Kasumi-1 (cell line): Measurements from ENCODE around the gene CLTRN.
A peak's percentile ranks its signal among the peaks of the same experiment; 100 is the strongest.
"Not testable (repeated sequence)": the region's sequence is repeated elsewhere in the genome, so short reads cannot be mapped to it uniquely, and the experiment has no call there.

Experiments
- DNase-seq, 2 experiments: peaks; one replicate each; lab custom pipeline; 2025; lab: John Stamatoyannopoulos, UW

CLTRN gene

DNA sequence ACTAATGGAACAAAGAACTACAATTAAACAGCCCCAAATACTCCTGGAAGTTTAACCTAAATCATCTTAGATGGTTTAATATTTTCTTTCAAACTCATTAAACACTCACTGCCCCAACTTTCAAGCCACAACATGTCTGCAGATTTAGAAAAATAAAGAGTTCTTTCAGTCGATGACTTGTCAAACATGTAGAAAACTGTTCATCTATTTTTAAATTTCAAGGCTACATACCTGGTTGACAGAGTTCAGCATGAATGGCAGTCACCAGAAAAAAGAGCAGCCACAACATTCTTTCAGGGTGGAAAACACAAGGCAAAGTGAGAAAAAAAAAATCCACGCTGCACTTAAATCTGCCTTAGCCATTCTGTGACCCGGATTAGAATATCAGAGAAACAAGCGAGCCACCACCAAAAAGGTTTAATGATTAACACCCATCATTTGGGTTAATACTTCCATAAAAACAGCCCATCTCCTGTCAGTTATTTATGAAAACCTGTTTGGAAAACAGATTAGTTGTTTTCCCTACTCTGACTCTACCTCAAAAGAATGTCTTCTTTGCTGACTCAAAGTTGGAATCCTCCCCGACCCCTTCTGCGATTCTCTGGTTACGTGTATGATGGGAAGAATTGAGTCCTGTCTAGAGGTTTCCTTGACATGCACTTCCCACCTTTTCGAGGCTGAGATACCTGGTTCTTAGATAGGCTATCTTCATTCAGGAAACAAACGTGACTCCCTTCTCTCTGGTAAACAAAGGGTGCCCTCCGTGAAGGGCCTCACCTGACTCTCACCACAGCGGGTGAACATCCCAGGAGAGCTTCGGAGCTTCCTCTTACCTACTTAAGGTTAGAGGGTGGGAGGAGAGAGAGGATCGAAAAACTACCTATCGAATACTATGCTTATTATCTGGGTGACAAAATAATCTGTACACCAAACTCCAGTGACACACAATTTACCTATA is at the start of gene CLTRN:
TSS of gene CLTRN (minus strand) at position 319 of the 958 bp plus-strand sequence. CDS start at position 289, 30 bp downstream.
- no peak for DNase-seq

GRCh38 chrX:15704273-15704672 is 39.7 kb upstream of the CLTRN start:
- not testable (repeated sequence) for DNase-seq

DNA sequence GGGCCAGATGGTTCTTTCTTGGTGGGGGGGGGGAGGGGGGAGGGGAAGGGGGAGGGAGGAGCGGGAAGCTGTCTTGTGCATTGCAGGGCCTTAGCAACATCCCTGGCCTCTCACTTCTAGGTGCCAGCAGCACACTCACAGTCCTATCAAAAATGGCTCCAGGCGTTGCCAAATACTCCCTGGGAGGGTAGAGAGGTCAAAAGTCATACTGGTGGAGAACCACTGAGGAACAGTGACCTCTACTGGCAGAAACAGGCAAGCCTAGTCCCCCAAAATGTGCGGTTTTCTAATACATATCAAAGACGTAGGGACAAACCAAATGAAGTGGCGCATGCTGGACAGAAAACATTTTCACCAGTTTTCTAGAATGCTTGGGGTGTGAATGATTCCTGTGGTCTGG is 39.2 kb upstream of the CLTRN start:
- DNase-seq, result not testable (repeated sequence)

- DNase-seq, result no peak
Measured at GRCh38 chrX:15702488-15703371, 38.1 kb upstream of the CLTRN start.

- DNase-seq, result no peak
Measured at GRCh38 chrX:15696516-15696915, 31.9 kb upstream of the CLTRN start.

- DNase-seq, result no peak
Measured at GRCh38 chrX:15694941-15695451, 30.4 kb upstream of the CLTRN start.

GRCh38 chrX:15686818-15687685 is 22.4 kb upstream of the CLTRN start:
- peak; percentile 49 to 50 for DNase-seq

GRCh38 chrX:15683193-15683592 is 18.6 kb upstream of the CLTRN start:
- DNase-seq, result no peak

DNA sequence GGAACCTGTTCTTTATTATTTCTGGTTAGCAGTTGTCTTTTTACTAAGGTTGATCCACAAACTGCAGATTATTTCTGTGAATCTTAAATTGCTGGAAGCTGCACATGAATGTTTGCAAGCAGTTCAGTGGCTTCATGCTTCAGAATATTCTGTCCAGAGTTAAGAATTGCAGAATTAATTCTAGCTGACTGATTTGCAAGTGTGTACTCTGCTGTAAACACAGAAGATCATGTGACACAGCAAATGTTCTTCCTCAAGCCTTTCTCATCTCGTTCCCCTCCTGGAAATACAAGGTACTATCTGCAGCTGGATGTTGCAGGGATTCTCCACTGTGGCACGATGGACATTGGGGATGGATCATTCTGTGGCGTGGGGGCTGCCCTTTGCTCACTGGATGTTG is 16.8 kb upstream of the CLTRN start:
- DNase-seq, result no peak

GRCh38 chrX:15680401-15680800 is 15.8 kb upstream of the CLTRN start:
- DNase-seq, result no peak

DNA sequence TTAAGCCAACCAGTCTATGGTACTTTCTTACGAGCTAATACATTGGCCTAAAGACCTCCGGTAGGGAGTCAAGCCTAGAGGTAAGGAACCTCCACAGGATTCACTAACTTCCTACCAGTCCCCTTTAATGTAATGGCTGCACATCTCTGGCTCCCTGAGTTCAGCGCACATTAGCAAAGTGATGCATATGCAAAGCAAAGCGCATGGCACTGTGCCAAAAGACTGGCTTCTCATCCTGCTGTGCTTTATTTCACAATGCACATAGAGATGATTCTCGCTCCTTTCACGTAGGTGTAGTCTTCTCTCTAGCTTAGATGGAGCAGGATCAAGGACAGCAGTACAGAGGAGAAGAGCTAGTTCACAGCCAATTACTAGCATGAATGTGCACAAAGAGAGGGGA is 14.6 kb upstream of the CLTRN start:
- no peak for DNase-seq

DNA sequence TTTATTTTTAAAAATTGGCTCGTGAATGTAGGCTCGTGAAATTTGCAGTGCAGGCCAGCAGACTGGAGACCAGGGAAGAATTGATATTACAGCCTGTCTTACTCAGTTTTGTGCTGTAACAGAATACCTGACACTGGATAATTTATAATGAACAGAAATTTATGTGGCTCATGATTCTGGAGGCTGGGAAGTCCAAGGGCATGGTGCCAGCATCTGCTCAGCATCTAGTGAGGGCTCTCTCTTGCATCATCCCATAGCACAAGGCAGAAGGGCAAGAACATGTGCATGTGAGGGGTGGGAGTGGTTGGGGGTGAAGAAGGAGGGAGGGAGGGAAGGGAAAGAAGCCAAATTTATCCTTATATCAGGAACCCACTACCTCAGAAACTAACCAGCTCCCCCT is 13.7 kb upstream of the CLTRN start:
- no peak for DNase-seq

GRCh38 chrX:15676886-15677285 is 12.3 kb upstream of the CLTRN start:
- no peak for DNase-seq

- DNase-seq, result peak; percentile 70 to 75
Measured at GRCh38 chrX:15675490-15675921, 10.9 kb upstream of the CLTRN start.

DNA sequence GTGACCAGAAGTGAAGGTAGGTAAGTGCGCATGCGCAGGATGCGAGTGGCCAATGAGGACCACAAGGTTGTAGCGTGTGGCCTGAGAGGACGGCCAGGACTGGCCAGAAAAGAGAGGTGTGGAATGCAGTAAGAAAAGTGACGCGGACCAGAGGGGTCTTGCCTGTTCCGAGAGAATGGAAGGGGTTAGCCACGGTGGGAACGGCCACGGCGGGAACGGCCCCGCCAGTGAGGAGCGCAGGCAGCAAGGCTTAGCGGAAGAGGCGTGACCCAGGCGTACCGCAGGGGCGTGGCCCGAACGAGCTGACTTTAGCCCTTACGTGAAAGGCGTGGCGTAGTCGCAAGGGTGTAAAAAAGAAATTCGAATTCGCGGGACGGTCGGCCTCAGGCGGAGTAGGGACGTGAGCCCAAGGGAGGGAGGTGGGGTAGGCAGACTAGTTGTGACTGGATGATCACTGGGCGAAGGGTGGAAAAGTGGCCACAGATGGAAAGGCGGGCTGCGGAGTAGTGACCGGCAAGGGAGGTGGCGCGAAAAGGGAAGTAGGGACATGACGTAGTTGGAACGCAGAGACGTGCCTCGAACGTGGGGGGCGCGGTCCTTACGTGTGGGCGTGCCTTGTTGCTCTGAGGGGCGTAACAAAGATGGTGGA is 10.4 kb upstream of the CLTRN start:
- DNase-seq, result peak; percentile 81

DNA sequence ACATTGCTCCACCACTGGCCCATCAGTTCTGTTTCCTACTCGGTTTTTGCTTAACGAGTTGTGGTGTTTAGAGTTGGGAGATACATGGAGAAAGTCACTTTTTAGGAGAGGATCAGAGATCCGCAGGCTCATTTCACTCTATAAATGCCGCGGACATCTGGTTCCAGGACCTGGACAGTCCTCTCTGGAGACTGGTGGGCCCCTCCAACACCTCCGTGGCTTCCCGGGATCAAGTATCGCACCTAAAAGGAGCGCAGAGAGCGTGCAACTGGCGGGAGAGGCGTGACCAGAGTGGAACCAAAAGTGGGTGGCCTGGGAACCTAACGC is 9.9 kb upstream of the CLTRN start:
- no peak for DNase-seq

DNA sequence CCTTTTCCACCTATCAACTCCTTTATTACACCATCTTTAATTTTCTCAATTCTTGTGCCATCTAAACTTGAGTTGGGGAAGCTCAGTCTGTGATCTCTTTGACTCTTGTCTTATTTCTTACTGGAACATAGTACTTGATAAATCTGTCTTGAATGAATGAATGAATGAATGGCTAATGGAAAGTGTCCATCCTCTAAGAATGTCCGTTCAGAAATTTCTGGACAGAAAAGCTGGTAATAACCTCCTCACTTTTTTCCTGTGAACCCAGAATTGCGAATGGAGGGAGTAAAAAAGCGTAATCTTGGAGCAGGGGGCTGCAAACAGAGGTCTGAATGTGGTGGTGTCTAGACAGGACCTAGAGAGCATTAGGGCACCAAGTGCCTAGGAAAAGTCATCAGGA is 9.4 kb upstream of the CLTRN start:
- DNase-seq, result no peak

- DNase-seq, result no peak
Measured at GRCh38 chrX:15672881-15673280, 8.3 kb upstream of the CLTRN start.

DNA sequence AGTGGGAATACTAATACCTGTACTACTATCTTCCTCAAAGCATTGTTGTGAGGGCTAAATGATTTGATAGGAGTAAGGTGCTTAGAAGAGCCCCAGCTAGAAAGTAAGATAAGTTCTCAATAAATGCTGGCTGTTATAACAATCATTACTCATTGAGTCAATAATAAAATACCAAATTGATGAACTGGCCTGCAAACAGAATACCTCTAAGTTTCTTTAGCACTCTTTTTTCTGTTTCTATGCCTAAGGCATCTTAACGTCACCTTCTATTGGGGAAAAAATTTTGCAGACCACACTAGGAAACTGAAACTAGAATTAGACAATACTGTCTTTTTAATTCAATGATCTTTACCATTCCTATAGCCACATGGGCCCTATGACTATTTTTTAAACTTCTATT is 1.2 kb downstream of the CLTRN start:
- no peak for DNase-seq

DNA sequence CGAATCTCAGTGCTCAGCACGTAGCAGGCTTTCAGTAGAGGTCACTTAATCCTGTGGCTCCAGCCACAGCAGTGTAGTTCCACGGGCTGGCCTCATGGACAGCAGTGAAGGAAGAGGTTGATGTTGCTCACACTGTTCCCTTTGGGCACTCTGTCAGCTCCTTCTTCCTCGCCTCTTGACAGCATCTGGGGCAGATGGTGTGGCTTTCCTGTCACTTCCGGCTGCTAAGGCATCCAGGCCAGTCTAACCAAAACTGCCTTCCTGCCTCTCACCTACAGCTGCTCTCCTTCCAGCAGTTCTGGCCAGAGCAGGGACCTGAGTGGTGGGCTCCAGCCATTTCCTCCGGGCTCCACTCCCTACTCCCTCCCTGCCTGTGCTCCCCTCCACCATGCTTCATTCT is 9.8 kb downstream of the CLTRN start:
- DNase-seq, result not testable (repeated sequence)

DNA sequence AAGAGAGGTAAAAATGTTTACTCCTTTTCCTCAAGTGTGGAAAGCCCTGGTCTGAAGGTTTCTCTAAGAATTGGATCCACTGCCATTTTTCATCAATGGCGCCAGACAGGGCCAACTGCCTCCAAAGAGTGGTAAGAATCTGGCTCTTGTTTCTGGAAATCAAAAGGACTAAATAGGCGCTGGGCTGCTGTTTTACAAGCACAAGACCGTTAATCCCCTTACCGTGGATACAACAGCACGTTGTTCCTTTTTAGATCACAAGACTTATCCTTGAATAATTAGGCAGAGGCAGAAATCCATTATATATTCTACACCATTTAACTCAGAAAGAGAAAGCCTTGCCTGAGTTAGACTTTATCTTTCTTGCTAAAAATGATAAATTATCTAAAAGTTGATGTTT is 10.6 kb downstream of the CLTRN start:
- DNase-seq, result no peak
